OCI-LY3 (cell line): ENCODE measurements around the gene CKS2.

ENCODE experiments used
- H2AFZ ChIP-seq: fragments of 200-600, 300-600 bp; shearing (Covaris generic); 2 replicates; pipeline ENCODE4 v1.6.0; 2014; ENCODE audit warnings: antibody characterized with exemption, low read depth, low read length
- H3K27ac ChIP-seq: fragments of 200-600, 300-600 bp; sonication (generic); 2 replicates; pipeline ENCODE4 v1.5.1; 2014; ENCODE audit warnings: mild to moderate bottlenecking, low read length, moderate library complexity, mixed read lengths
- H3K27me3 ChIP-seq: fragments of 200-600, 300-600 bp; sonication (generic); 2 replicates; pipeline ENCODE4 v1.6.1; 2014; ENCODE audit warnings: low read depth, low read length, mixed read lengths
- H3K36me3 ChIP-seq: fragments of 200-600, 300-600 bp; sonication (generic); replicated peaks from 2 replicates; pipeline ENCODE3; 2014; ENCODE audit warnings: low read depth, low read length, mixed read lengths
- H3K4me1 ChIP-seq: fragments of 300-600, 200-600 bp; sonication (generic); 2 replicates; pipeline ENCODE4 v1.6.1; 2014; ENCODE audit warnings: low read length, mixed read lengths
- H3K4me2 ChIP-seq: fragments of 200-600, 300-600 bp; sonication (generic); 2 replicates; pipeline ENCODE4 v1.6.1; 2014; ENCODE audit warnings: low read length, mixed read lengths
- H3K4me3 ChIP-seq: fragments of 300-600, 200-600 bp; sonication (generic); 2 replicates; pipeline ENCODE4 v1.5.1; 2014; ENCODE audit warnings: antibody characterized with exemption, mild to moderate bottlenecking, low read length, moderate library complexity
- H3K79me2 ChIP-seq: fragments of 300-600, 200-600 bp; shearing (Covaris generic); 2 replicates; pipeline ENCODE4 v1.6.1; 2014; ENCODE audit warnings: mild to moderate bottlenecking, low read length, mixed read lengths
- H3K9ac ChIP-seq: fragments of 300-600, 200-600 bp; shearing (Covaris generic); 2 replicates; pipeline ENCODE4 v1.6.0; 2014; ENCODE audit warnings: mild to moderate bottlenecking, low read length, moderate library complexity
- H3K9me3 ChIP-seq: fragments of 200-600, 300-600 bp; shearing (Covaris generic); 2 replicates; pipeline ENCODE4 v1.6.1; 2014; ENCODE audit warnings: low read length, mixed read lengths; ENCODE audit not compliant: insufficient read depth
- H4K20me1 ChIP-seq: fragments of 200-600, 300-600 bp; sonication (generic); 2 replicates; pipeline ENCODE4 v1.6.1; 2016; ENCODE audit warnings: low read length, mixed read lengths; ENCODE audit not compliant: insufficient read depth
- CTCF ChIP-seq: fragments of 200-600, 300-600 bp; sonication (generic); IDR thresholded peaks from 2 replicates; pipeline ENCODE4 v1.5.1; 2014; ENCODE audit warnings: antibody characterized with exemption, low read length, low read depth
- EZH2phosphoT487 ChIP-seq: fragments of 200-600 bp; shearing (Covaris generic); IDR thresholded peaks from 2 replicates; pipeline ENCODE4 v1.6.1; 2018; ENCODE audit warnings: antibody characterized with exemption, mixed run types, low read depth

The CKS2 gene

GRCh38 chr9:89345476-89345875 is 34.5 kb downstream of the CKS2 start:
- H3K9ac ChIP-seq, result no peak overlapping the region
- H3K36me3 ChIP-seq, result peaks cover 67% of the 10 kb centered on the region
- H2AFZ ChIP-seq, result no peak overlapping the region
- H3K4me1 ChIP-seq, result no peaks in the 10 kb centered on the region
- H3K4me3 ChIP-seq, result no peak overlapping the region
- no peaks in the 10 kb centered on the region for H3K79me2 ChIP-seq
- no peaks in the 10 kb centered on the region for H3K27me3 ChIP-seq
- no peaks in the 10 kb centered on the region for H3K9me3 ChIP-seq
- H4K20me1 ChIP-seq, result no peaks in the 10 kb centered on the region
- TF ChIP-seq CTCF (no peak), EZH2phosphoT487 (no peak)
- H3K4me2 ChIP-seq, result no peak overlapping the region
- no peak overlapping the region for H3K27ac ChIP-seq

GRCh38 chr9:89346696-89347095 is 35.7 kb downstream of the CKS2 start:
- no peaks in the 10 kb centered on the region for H3K9me3 ChIP-seq
- no peak overlapping the region for H2AFZ ChIP-seq
- no peaks in the 10 kb centered on the region for H4K20me1 ChIP-seq
- H3K9ac ChIP-seq, result no peak overlapping the region
- no peak overlapping the region for H3K4me3 ChIP-seq
- no peaks in the 10 kb centered on the region for H3K4me1 ChIP-seq
- H3K27ac ChIP-seq, result no peak overlapping the region
- TF ChIP-seq CTCF (no peak), EZH2phosphoT487 (no peak)
- no peaks in the 10 kb centered on the region for H3K79me2 ChIP-seq
- no peaks in the 10 kb centered on the region for H3K27me3 ChIP-seq
- H3K36me3 ChIP-seq, result peaks cover 67% of the 10 kb centered on the region
- no peak overlapping the region for H3K4me2 ChIP-seq

- Histone ChIP-seq H3K79me2 (no peaks in the 10 kb centered on the region), H2AFZ (no peak overlapping the region), H3K27me3 (no peaks in the 10 kb centered on the region), H3K9me3 (no peaks in the 10 kb centered on the region), H3K27ac (no peak overlapping the region), H3K9ac (no peak overlapping the region), H3K4me3 (no peak overlapping the region), H3K36me3 (peaks cover 65% of the 10 kb centered on the region), H3K4me1 (no peaks in the 10 kb centered on the region), H3K4me2 (no peak overlapping the region), H4K20me1 (no peaks in the 10 kb centered on the region)
- TF ChIP-seq CTCF (no peak), EZH2phosphoT487 (no peak)
Measured at GRCh38 chr9:89347651-89348050, 36.7 kb downstream of the CKS2 start.

- H3K9me3 ChIP-seq, result no peaks in the 10 kb centered on the region
- peaks cover 68% of the 10 kb centered on the region for H3K36me3 ChIP-seq
- H3K4me3 ChIP-seq, result no peak overlapping the region
- no peaks in the 10 kb centered on the region for H3K4me1 ChIP-seq
- H3K9ac ChIP-seq, result no peak overlapping the region
- TF ChIP-seq CTCF (no peak), EZH2phosphoT487 (no peak)
- H2AFZ ChIP-seq, result no peak overlapping the region
- H3K27ac ChIP-seq, result no peak overlapping the region
- no peak overlapping the region for H3K4me2 ChIP-seq
- H3K27me3 ChIP-seq, result no peaks in the 10 kb centered on the region
- no peaks in the 10 kb centered on the region for H3K79me2 ChIP-seq
- no peaks in the 10 kb centered on the region for H4K20me1 ChIP-seq
Measured at GRCh38 chr9:89349607-89350006, 38.6 kb downstream of the CKS2 start.
